Measurements from ENCODE around the gene R3HDM2.
"Not testable (repeated sequence)": the region's sequence is repeated elsewhere in the genome, so short reads cannot be mapped to it uniquely, and the experiment has no call there.

Gene R3HDM2

GRCh38 chr12:57402156-57402555 is 28.7 kb downstream of the R3HDM2 start:
- not testable (repeated sequence) for H3K36me3 ChIP-seq (ENCODE audit: control insufficient read depth in 1 of 2, insufficient read depth in 2 of 2, low read length in 2 of 2); H3K27ac ChIP-seq (ENCODE audit: low read depth, low read length); H3K4me3 ChIP-seq (ENCODE audit: low read depth in 1 of 2, low read length in 2 of 2); H3K27me3 ChIP-seq (ENCODE audit: control insufficient read depth in 1 of 2, insufficient read depth in 2 of 2, low read length in 2 of 2); H3K4me1 ChIP-seq (ENCODE audit: control insufficient read depth in 1 of 2, insufficient read depth in 2 of 2, low read length in 2 of 2); H3K9me3 ChIP-seq (ENCODE audit: control insufficient read depth in 1 of 2, low read length in 2 of 2); H3K9ac ChIP-seq (ENCODE audit: low read depth in 1 of 2, low read length in 2 of 2)

GRCh38 chr12:57401165-57401564 is 29.7 kb downstream of the R3HDM2 start:
- Histone ChIP-seq H3K27ac (ENCODE audit: low read depth, low read length) (no peak overlapping the region), H3K36me3 (ENCODE audit: control insufficient read depth in 1 of 2, insufficient read depth in 2 of 2, low read length in 2 of 2) (no peaks in the 10 kb centered on the region), H3K9ac (ENCODE audit: low read depth in 1 of 2, low read length in 2 of 2) (no peak overlapping the region), H3K9me3 (ENCODE audit: control insufficient read depth in 1 of 2, low read length in 2 of 2) (no peaks in the 10 kb centered on the region), H3K4me1 (ENCODE audit: control insufficient read depth in 1 of 2, insufficient read depth in 2 of 2, low read length in 2 of 2) (no peaks in the 10 kb centered on the region), H3K4me3 (ENCODE audit: low read depth in 1 of 2, low read length in 2 of 2) (no peak overlapping the region), H3K27me3 (ENCODE audit: control insufficient read depth in 1 of 2, insufficient read depth in 2 of 2, low read length in 2 of 2) (no peaks in the 10 kb centered on the region)

- H3K36me3 ChIP-seq (ENCODE audit: control insufficient read depth in 1 of 2, insufficient read depth in 2 of 2, low read length in 2 of 2); H3K27me3 ChIP-seq (ENCODE audit: control insufficient read depth in 1 of 2, insufficient read depth in 2 of 2, low read length in 2 of 2); H3K9me3 ChIP-seq (ENCODE audit: control insufficient read depth in 1 of 2, low read length in 2 of 2); H3K4me3 ChIP-seq (ENCODE audit: low read depth in 1 of 2, low read length in 2 of 2); H3K9ac ChIP-seq (ENCODE audit: low read depth in 1 of 2, low read length in 2 of 2); H3K4me1 ChIP-seq (ENCODE audit: control insufficient read depth in 1 of 2, insufficient read depth in 2 of 2, low read length in 2 of 2); H3K27ac ChIP-seq (ENCODE audit: low read depth, low read length): not testable (repeated sequence)
Observed at GRCh38 chr12:57399718-57400463, 31.0 kb downstream of the R3HDM2 start.

- Histone ChIP-seq H3K27ac (ENCODE audit: low read depth, low read length) (no peak overlapping the region), H3K36me3 (ENCODE audit: control insufficient read depth in 1 of 2, insufficient read depth in 2 of 2, low read length in 2 of 2) (peaks cover 3 to 16% of the 10 kb centered on the region in 2 donors), H3K4me1 (ENCODE audit: control insufficient read depth in 1 of 2, insufficient read depth in 2 of 2, low read length in 2 of 2) (no peaks in the 10 kb centered on the region), H3K4me3 (ENCODE audit: low read depth in 1 of 2, low read length in 2 of 2) (no peak overlapping the region), H3K9ac (ENCODE audit: low read depth in 1 of 2, low read length in 2 of 2) (no peak overlapping the region), H3K27me3 (ENCODE audit: control insufficient read depth in 1 of 2, insufficient read depth in 2 of 2, low read length in 2 of 2) (no peaks in the 10 kb centered on the region), H3K9me3 (ENCODE audit: control insufficient read depth in 1 of 2, low read length in 2 of 2) (no peaks in the 10 kb centered on the region)
Observed at GRCh38 chr12:57397441-57397840, 33.4 kb downstream of the R3HDM2 start.

- Histone ChIP-seq H3K4me3 (ENCODE audit: low read depth in 1 of 2, low read length in 2 of 2) (no peak overlapping the region), H3K9ac (ENCODE audit: low read depth in 1 of 2, low read length in 2 of 2) (no peak overlapping the region), H3K4me1 (ENCODE audit: control insufficient read depth in 1 of 2, insufficient read depth in 2 of 2, low read length in 2 of 2) (no peaks in the 10 kb centered on the region), H3K27ac (ENCODE audit: low read depth, low read length) (no peak overlapping the region), H3K9me3 (ENCODE audit: control insufficient read depth in 1 of 2, low read length in 2 of 2) (no peaks in the 10 kb centered on the region), H3K27me3 (ENCODE audit: control insufficient read depth in 1 of 2, insufficient read depth in 2 of 2, low read length in 2 of 2) (no peaks in the 10 kb centered on the region), H3K36me3 (ENCODE audit: control insufficient read depth in 1 of 2, insufficient read depth in 2 of 2, low read length in 2 of 2) (peaks cover 3 to 27% of the 10 kb centered on the region in 2 donors)
Observed at GRCh38 chr12:57395121-57395520, 35.7 kb downstream of the R3HDM2 start.

- H3K4me1 ChIP-seq (ENCODE audit: control insufficient read depth in 1 of 2, insufficient read depth in 2 of 2, low read length in 2 of 2) = no peaks in the 10 kb centered on the region
- no peak overlapping the region for H3K9ac ChIP-seq (ENCODE audit: low read depth in 1 of 2, low read length in 2 of 2)
- H3K27me3 ChIP-seq (ENCODE audit: control insufficient read depth in 1 of 2, insufficient read depth in 2 of 2, low read length in 2 of 2) = no peaks in the 10 kb centered on the region
- H3K4me3 ChIP-seq (ENCODE audit: low read depth in 1 of 2, low read length in 2 of 2) = no peak overlapping the region
- H3K9me3 ChIP-seq (ENCODE audit: control insufficient read depth in 1 of 2, low read length in 2 of 2) = no peaks in the 10 kb centered on the region
- peaks cover 4 to 25% of the 10 kb centered on the region in 2 donors for H3K36me3 ChIP-seq (ENCODE audit: control insufficient read depth in 1 of 2, insufficient read depth in 2 of 2, low read length in 2 of 2)
- H3K27ac ChIP-seq (ENCODE audit: low read depth, low read length) = no peak overlapping the region
Observed at GRCh38 chr12:57390174-57390573, 40.7 kb downstream of the R3HDM2 start.

GRCh38 chr12:57389033-57389432 is 41.8 kb downstream of the R3HDM2 start:
- no peaks in the 10 kb centered on the region for H3K27me3 ChIP-seq (ENCODE audit: control insufficient read depth in 1 of 2, insufficient read depth in 2 of 2, low read length in 2 of 2)
- no peak overlapping the region for H3K27ac ChIP-seq (ENCODE audit: low read depth, low read length)
- H3K4me1 ChIP-seq (ENCODE audit: control insufficient read depth in 1 of 2, insufficient read depth in 2 of 2, low read length in 2 of 2) = no peaks in the 10 kb centered on the region
- H3K36me3 ChIP-seq (ENCODE audit: control insufficient read depth in 1 of 2, insufficient read depth in 2 of 2, low read length in 2 of 2) = peaks cover 4 to 20% of the 10 kb centered on the region in 2 donors
- no peak overlapping the region for H3K4me3 ChIP-seq (ENCODE audit: low read depth in 1 of 2, low read length in 2 of 2)
- no peaks in the 10 kb centered on the region for H3K9me3 ChIP-seq (ENCODE audit: control insufficient read depth in 1 of 2, low read length in 2 of 2)
- H3K9ac ChIP-seq (ENCODE audit: low read depth in 1 of 2, low read length in 2 of 2) = no peak overlapping the region

GRCh38 chr12:57388425-57388824 is 42.4 kb downstream of the R3HDM2 start:
- Histone ChIP-seq H3K9me3 (ENCODE audit: control insufficient read depth in 1 of 2, low read length in 2 of 2) (no peaks in the 10 kb centered on the region), H3K4me1 (ENCODE audit: control insufficient read depth in 1 of 2, insufficient read depth in 2 of 2, low read length in 2 of 2) (no peaks in the 10 kb centered on the region), H3K36me3 (ENCODE audit: control insufficient read depth in 1 of 2, insufficient read depth in 2 of 2, low read length in 2 of 2) (peaks cover 4 to 17% of the 10 kb centered on the region in 2 donors), H3K27ac (ENCODE audit: low read depth, low read length) (no peak overlapping the region), H3K4me3 (ENCODE audit: low read depth in 1 of 2, low read length in 2 of 2) (no peak overlapping the region), H3K27me3 (ENCODE audit: control insufficient read depth in 1 of 2, insufficient read depth in 2 of 2, low read length in 2 of 2) (no peaks in the 10 kb centered on the region), H3K9ac (ENCODE audit: low read depth in 1 of 2, low read length in 2 of 2) (no peak overlapping the region)

- Histone ChIP-seq H3K9me3 (ENCODE audit: control insufficient read depth in 1 of 2, low read length in 2 of 2) (no peaks in the 10 kb centered on the region), H3K27ac (ENCODE audit: low read depth, low read length) (no peak overlapping the region), H3K9ac (ENCODE audit: low read depth in 1 of 2, low read length in 2 of 2) (no peak overlapping the region), H3K27me3 (ENCODE audit: control insufficient read depth in 1 of 2, insufficient read depth in 2 of 2, low read length in 2 of 2) (no peaks in the 10 kb centered on the region), H3K4me3 (ENCODE audit: low read depth in 1 of 2, low read length in 2 of 2) (no peak overlapping the region), H3K4me1 (ENCODE audit: control insufficient read depth in 1 of 2, insufficient read depth in 2 of 2, low read length in 2 of 2) (no peaks in the 10 kb centered on the region), H3K36me3 (ENCODE audit: control insufficient read depth in 1 of 2, insufficient read depth in 2 of 2, low read length in 2 of 2) (peaks cover 4 to 9% of the 10 kb centered on the region in 2 donors)
Observed at GRCh38 chr12:57386187-57386720, 44.6 kb downstream of the R3HDM2 start.

GRCh38 chr12:57385586-57385985 is 45.3 kb downstream of the R3HDM2 start:
- H3K9me3 ChIP-seq (ENCODE audit: control insufficient read depth in 1 of 2, low read length in 2 of 2) = no peaks in the 10 kb centered on the region
- no peaks in the 10 kb centered on the region for H3K27me3 ChIP-seq (ENCODE audit: control insufficient read depth in 1 of 2, insufficient read depth in 2 of 2, low read length in 2 of 2)
- H3K4me1 ChIP-seq (ENCODE audit: control insufficient read depth in 1 of 2, insufficient read depth in 2 of 2, low read length in 2 of 2) = no peaks in the 10 kb centered on the region
- H3K9ac ChIP-seq (ENCODE audit: low read depth in 1 of 2, low read length in 2 of 2) = no peak overlapping the region
- no peak overlapping the region for H3K4me3 ChIP-seq (ENCODE audit: low read depth in 1 of 2, low read length in 2 of 2)
- peaks cover 4 to 9% of the 10 kb centered on the region in 2 donors for H3K36me3 ChIP-seq (ENCODE audit: control insufficient read depth in 1 of 2, insufficient read depth in 2 of 2, low read length in 2 of 2)
- no peak overlapping the region for H3K27ac ChIP-seq (ENCODE audit: low read depth, low read length)
